Memory B cell (primary cell): Measurements from ENCODE around the gene POLD2.

ENCODE experiments used
- ATAC-seq: fragments of 150-1000 bp; cut with Tn5 transposase; 2 replicates; pipeline ENCODE4 v1.10.0; 2021; ENCODE audit warnings: low read depth, mild to moderate bottlenecking, moderate library complexity
- DNase-seq, 2 donors: peaks; one replicate each; pipeline ENCODE4 v3.0.0; 2022; ENCODE audit warnings: low spot score in 2 of 2
- H3K27ac Mint-ChIP-seq: one replicate; pipeline ENCODE4 v1.8.0; 2022; ENCODE audit warnings: mild to moderate bottlenecking, moderate library complexity, mixed read lengths
- H3K27me3 Mint-ChIP-seq: one replicate; pipeline ENCODE4 v1.8.0; 2022; ENCODE audit warnings: mixed read lengths
- H3K36me3 Mint-ChIP-seq: one replicate; pipeline ENCODE4 v1.8.0; 2022; ENCODE audit warnings: mild to moderate bottlenecking, mixed read lengths
- H3K4me1 Mint-ChIP-seq: one replicate; pipeline ENCODE4 v1.8.0; 2022; ENCODE audit warnings: mixed read lengths
- H3K4me3 Mint-ChIP-seq: one replicate; pipeline ENCODE4 v1.8.0; 2022; ENCODE audit warnings: mild to moderate bottlenecking, moderate library complexity, mixed read lengths
- H3K9me3 Mint-ChIP-seq: one replicate; pipeline ENCODE4 v1.8.0; 2022; ENCODE audit warnings: mixed read lengths

Gene POLD2

GRCh38 chr7:44073664-44074348, 49.5 kb downstream of the POLD2 start:
- H3K27me3 Mint-ChIP-seq = no peaks in the 10 kb centered on the region
- peaks cover 38% of the 10 kb centered on the region for H3K4me1 Mint-ChIP-seq
- ATAC-seq = peak; percentile 97
- peak; percentile 72 to 80 for DNase-seq
- peaks cover 18% of the 10 kb centered on the region for H3K36me3 Mint-ChIP-seq
- peak overlapping the region; percentile 47 for H3K4me3 Mint-ChIP-seq
- H3K27ac Mint-ChIP-seq = peak overlapping the region; percentile 96
- peaks cover 1% of the 10 kb centered on the region for H3K9me3 Mint-ChIP-seq

- H3K27ac Mint-ChIP-seq = peak overlapping the region; percentile 96
- H3K9me3 Mint-ChIP-seq = peaks cover 3% of the 10 kb centered on the region
- H3K36me3 Mint-ChIP-seq = peaks cover 12% of the 10 kb centered on the region
- DNase-seq (no peak), ATAC-seq (no peak)
- no peaks in the 10 kb centered on the region for H3K27me3 Mint-ChIP-seq
- peaks cover 34% of the 10 kb centered on the region for H3K4me1 Mint-ChIP-seq
- H3K4me3 Mint-ChIP-seq = no peak overlapping the region
Observed at GRCh38 chr7:44072364-44073231, 50.8 kb downstream of the POLD2 start.

- H3K27me3 Mint-ChIP-seq = no peaks in the 10 kb centered on the region
- peaks cover 3% of the 10 kb centered on the region for H3K9me3 Mint-ChIP-seq
- peaks cover 37% of the 10 kb centered on the region for H3K4me1 Mint-ChIP-seq
- DNase-seq (no peak), ATAC-seq (no peak)
- H3K36me3 Mint-ChIP-seq = peaks cover 10% of the 10 kb centered on the region
- no peak overlapping the region for H3K4me3 Mint-ChIP-seq
- peak overlapping the region; percentile 96 for H3K27ac Mint-ChIP-seq
Observed at GRCh38 chr7:44071726-44072363, 51.5 kb downstream of the POLD2 start.

DNA sequence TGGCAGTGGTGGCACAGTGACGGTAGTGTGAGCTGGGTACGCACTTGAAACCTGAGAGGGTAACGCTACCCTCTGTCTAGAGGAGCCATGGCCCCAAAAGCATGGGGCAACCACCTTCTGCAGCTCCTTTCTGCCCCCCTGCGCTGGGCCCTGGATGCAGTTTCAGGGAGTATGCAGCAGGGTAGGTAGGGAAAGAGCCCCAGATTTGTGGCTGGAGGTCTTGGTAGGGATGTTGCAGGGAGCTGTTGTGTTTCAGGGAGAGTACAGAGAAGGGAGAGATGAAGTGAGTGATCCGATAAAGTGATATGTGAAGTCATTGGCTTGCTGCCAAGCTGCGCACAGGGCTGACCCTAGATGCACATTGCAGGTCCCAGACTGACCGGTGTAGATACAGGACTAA, 55.3 kb downstream of the POLD2 start:
- H3K27me3 Mint-ChIP-seq = no peaks in the 10 kb centered on the region

GRCh38 chr7:44067064-44067951, 56.0 kb downstream of the POLD2 start:
- Mint-ChIP-seq H3K9me3 (peaks cover 3% of the 10 kb centered on the region), H3K36me3 (peaks cover 8% of the 10 kb centered on the region), H3K27ac (peak overlapping the region; percentile 79), H3K4me1 (peaks cover 51% of the 10 kb centered on the region), H3K27me3 (no peaks in the 10 kb centered on the region), H3K4me3 (no peak overlapping the region)
- DNase-seq (no peak), ATAC-seq (no peak)

More for the DNA sequence above, 55.3 kb downstream of the POLD2 start:
- ATAC-seq (no peak), DNase-seq (no peak)
- H3K4me3 Mint-ChIP-seq = no peak overlapping the region
- H3K9me3 Mint-ChIP-seq = peaks cover 3% of the 10 kb centered on the region
- H3K4me1 Mint-ChIP-seq = peaks cover 52% of the 10 kb centered on the region
- peaks cover 8% of the 10 kb centered on the region for H3K36me3 Mint-ChIP-seq
- H3K27ac Mint-ChIP-seq = peak overlapping the region; percentile 79

DNA sequence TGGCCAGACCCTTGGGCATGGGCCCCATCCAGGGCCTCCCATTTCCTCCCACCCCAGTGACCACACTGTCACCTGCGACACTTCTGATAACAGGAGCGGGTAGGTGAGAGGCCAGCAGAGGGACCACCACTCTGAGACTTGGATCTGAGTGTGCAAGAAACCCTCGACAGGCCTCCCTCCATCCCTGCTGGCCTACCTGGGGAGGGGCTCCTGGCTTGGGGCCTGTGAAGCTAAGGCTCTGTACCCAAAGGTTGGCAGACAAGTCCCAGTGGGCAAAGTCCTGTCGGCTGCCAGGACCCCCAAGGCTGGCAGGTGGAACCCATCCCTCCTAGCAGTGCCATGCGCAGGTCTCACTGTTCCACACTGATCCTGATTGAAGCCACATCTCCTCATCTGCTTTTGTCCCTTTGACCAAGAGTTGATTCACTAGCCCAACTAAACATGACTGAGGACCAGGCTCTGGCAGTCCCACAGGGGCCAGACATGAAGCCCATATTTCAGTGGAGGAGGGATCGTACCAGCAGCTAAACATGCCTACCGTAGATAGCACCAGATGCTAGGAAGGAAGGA, 56.8 kb downstream of the POLD2 start:
- Mint-ChIP-seq H3K9me3 (peaks cover 3% of the 10 kb centered on the region), H3K27me3 (no peaks in the 10 kb centered on the region), H3K27ac (no peak overlapping the region), H3K36me3 (peaks cover 7% of the 10 kb centered on the region), H3K4me1 (peaks cover 46% of the 10 kb centered on the region), H3K4me3 (no peak overlapping the region)
- no peak for DNase-seq
- no peak for ATAC-seq

DNA sequence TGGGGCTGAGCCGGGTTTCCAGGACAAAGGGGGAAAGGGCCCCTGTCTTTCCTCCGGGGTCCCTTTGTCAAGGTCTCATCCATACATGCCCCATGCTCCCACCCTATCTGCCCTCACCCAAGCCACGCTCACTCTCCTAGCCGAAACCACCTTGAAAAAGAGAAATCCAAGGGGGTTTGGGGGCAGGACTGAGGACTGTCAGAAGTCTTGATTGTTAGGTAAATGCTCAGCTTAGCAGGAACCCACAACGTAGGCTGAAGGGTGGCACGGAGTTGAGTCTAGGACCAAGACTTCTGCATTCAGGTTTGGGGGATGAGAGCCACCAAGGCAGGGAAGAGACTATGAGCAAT, 57.3 kb downstream of the POLD2 start:
- Mint-ChIP-seq H3K36me3 (peaks cover 7% of the 10 kb centered on the region), H3K9me3 (peaks cover 3% of the 10 kb centered on the region), H3K4me1 (peaks cover 45% of the 10 kb centered on the region), H3K27ac (peak overlapping the region; percentile 88), H3K27me3 (no peaks in the 10 kb centered on the region), H3K4me3 (peak overlapping the region; percentile 34)
- DNase-seq = no peak
- ATAC-seq = peak; percentile 33

- DNase-seq (no peak), ATAC-seq (peak; percentile 36)
- Mint-ChIP-seq H3K4me3 (peak within 1 kb of the TSS; percentile 34), H3K9me3 (peaks cover 3% of the 10 kb centered on the region), H3K27me3 (no peaks in the 10 kb centered on the region), H3K4me1 (peaks cover 43% of the 10 kb centered on the region), H3K27ac (peak within 1 kb of the TSS; percentile 88), H3K36me3 (peaks cover 7% of the 10 kb centered on the region)
Observed at GRCh38 chr7:44065431-44066110, 57.8 kb downstream of the POLD2 start, which contains the start of gene PGAM2. PGAM2 (minus strand) TSS chr7:44065567; CDS start chr7:44065529, 38 bp downstream.

DNA sequence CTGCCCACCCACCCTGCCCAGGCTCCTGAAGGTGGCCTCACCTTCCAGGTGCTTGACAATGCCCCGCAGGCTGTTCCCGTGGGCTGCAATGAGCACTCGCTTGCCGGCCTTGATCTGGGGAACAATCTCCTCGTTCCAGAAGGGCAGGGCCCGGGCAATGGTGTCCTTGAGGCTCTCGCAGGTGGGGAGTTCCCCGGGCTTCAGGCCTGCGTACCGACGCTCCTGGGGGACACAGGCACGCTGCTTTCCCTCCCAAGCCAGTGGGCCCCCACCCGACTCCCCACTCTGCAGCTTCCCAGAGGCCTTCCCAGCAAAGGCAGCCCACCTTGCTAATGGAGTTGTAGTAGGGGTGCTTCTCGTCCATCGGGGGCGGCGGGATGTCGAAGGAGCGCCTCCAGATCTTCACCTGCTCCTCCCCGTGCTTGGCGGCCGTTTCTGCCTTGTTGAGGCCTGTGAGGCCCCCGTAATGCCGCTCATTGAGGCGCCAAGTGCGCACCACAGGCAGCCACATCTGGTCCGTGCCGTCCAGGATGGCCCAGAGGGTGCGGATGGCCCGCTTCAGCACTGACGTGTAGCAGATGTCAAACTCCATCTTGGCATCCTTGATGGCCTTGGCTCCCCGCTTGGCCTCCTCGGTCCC, 58.4 kb downstream of the POLD2 start:
- peak overlapping the region; percentile 21 for H3K4me3 Mint-ChIP-seq
- ATAC-seq = peak; percentile 51
- peak overlapping the region; percentile 88 for H3K27ac Mint-ChIP-seq

More for the DNA sequence above, 58.4 kb downstream of the POLD2 start:
- peaks cover 3% of the 10 kb centered on the region for H3K9me3 Mint-ChIP-seq
- H3K36me3 Mint-ChIP-seq = peaks cover 9% of the 10 kb centered on the region
- no peak for DNase-seq
- H3K27me3 Mint-ChIP-seq = no peaks in the 10 kb centered on the region
- peaks cover 46% of the 10 kb centered on the region for H3K4me1 Mint-ChIP-seq
